DND-41 (cell line): ENCODE data around the gene RELT.

Experiments used
- CTCF ChIP-seq: IDR thresholded peaks from 2 replicates; pipeline ENCODE4 v1.5.1; 2012; ENCODE audit warnings: borderline replicate concordance, low read length, moderate library complexity, mild to moderate bottlenecking; ENCODE audit not compliant: poor library complexity, severe bottlenecking; ENCODE audit errors: extremely low read depth
- EZH2 ChIP-seq: IDR thresholded peaks from 3 replicates; pipeline ENCODE4 v1.6.1; 2012; ENCODE audit warnings: borderline replicate concordance, low read depth, mild to moderate bottlenecking, moderate library complexity, low read length, inconsistent platforms; ENCODE audit not compliant: severe bottlenecking

GRCh38 chr11:73398132-73398526 lies 21.9 kb downstream of the RELT start:
- TF ChIP-seq CTCF (no peak), EZH2 (no peak)
